GM19025 (cell line): ENCODE data around the gene ACMSD.
"Not testable (repeated sequence)": the region's sequence is repeated elsewhere in the genome, so short reads cannot be mapped to it uniquely, and the experiment has no call there.

Source experiments
- ATAC-seq: cut with Tn5 transposase; IDR thresholded peaks from one replicate; pipeline ENCODE4 v1.9.1; 2021; ENCODE audit warnings: mild to moderate bottlenecking, low read depth, moderate library complexity; ENCODE audit not compliant: unreplicated experiment

Gene ACMSD

GRCh38 chr2:134900151-134900550, 61.7 kb downstream of the ACMSD start:
- ATAC-seq = no peak

GRCh38 chr2:134903701-134904100, 65.3 kb downstream of the ACMSD start:
- not testable (repeated sequence) for ATAC-seq

- ATAC-seq = no peak
These were observed 66.8 kb downstream of the ACMSD start for GRCh38 chr2:134905168-134905567.

GRCh38 chr2:134906726-134907125, 68.3 kb downstream of the ACMSD start:
- ATAC-seq = no peak

GRCh38 chr2:134907441-134908116, 69.2 kb downstream of the ACMSD start:
- ATAC-seq = not testable (repeated sequence)

GRCh38 chr2:134910763-134911399, 72.5 kb downstream of the ACMSD start:
- no peak for ATAC-seq

GRCh38 chr2:134911400-134911785, 73.0 kb downstream of the ACMSD start:
- no peak for ATAC-seq

- ATAC-seq = no peak
These were observed 73.9 kb downstream of the ACMSD start for GRCh38 chr2:134912361-134912760.

GRCh38 chr2:134917360-134917865, 79.0 kb downstream of the ACMSD start:
- ATAC-seq = no peak

GRCh38 chr2:134917888-134918525, 79.6 kb downstream of the ACMSD start:
- ATAC-seq = peak; percentile 67

- ATAC-seq = peak; percentile 77
These were observed 80.3 kb downstream of the ACMSD start, which contains the start of gene CCNT2 for GRCh38 chr2:134918526-134919340. Gene CCNT2 (plus strand): TSS chr2:134918822. CDS start chr2:134918855, 33 bp downstream.

- no peak for ATAC-seq
These were observed 81.2 kb downstream of the ACMSD start for GRCh38 chr2:134919341-134920210.

GRCh38 chr2:134924912-134925311, 86.5 kb downstream of the ACMSD start:
- ATAC-seq = no peak

- no peak for ATAC-seq
These were observed 88.0 kb downstream of the ACMSD start for GRCh38 chr2:134926231-134926931.

- no peak for ATAC-seq
These were observed 88.8 kb downstream of the ACMSD start for GRCh38 chr2:134927195-134927594.

GRCh38 chr2:134932864-134933526, 94.6 kb downstream of the ACMSD start:
- ATAC-seq = no peak

- ATAC-seq = no peak
These were observed 95.3 kb downstream of the ACMSD start for GRCh38 chr2:134933732-134934131.

- no peak for ATAC-seq
These were observed 95.7 kb downstream of the ACMSD start for GRCh38 chr2:134934150-134934549.

- no peak for ATAC-seq
These were observed 96.2 kb downstream of the ACMSD start for GRCh38 chr2:134934641-134935040.
